A673 (cell line): ENCODE results near the gene NPC1L1.

Experiments
- CTCF ChIP-seq: fragments of 300-800, 200-600 bp; sonication (generic); conservative IDR thresholded peaks from 2 replicates; pipeline ENCODE4 v1.5.1; 2017; ENCODE audit warnings: low read depth, mild to moderate bottlenecking, antibody characterized with exemption, low read length, moderate library complexity, mixed read lengths
- EZH2 ChIP-seq: fragments of 200-600 bp; sonication (generic); IDR thresholded peaks from 2 replicates; pipeline ENCODE4 v1.6.1; 2017; ENCODE audit warnings: borderline replicate concordance, low read depth, mild to moderate bottlenecking, mixed read lengths, antibody characterized with exemption, low read length; ENCODE audit not compliant: poor library complexity, severe bottlenecking

- TF ChIP-seq EZH2 (no peak), CTCF (no peak)
Observed at GRCh38 chr7:44470628-44471245, 70.4 kb downstream of the NPC1L1 start.
